Tibial nerve (tissue), 4 donors: ENCODE results near the gene PIM2.

Experiments
- EP300 ChIP-seq, 2 donors: sonication (generic); formaldehyde crosslinking; IDR thresholded peaks; one replicate each; pipeline ENCODE4 v1.6.1; 2017; ENCODE audit warnings: antibody characterized with exemption in 2 of 2, mild to moderate bottlenecking in 1 of 2
- POLR2A ChIP-seq, 2 donors: fragments of 450-650 bp; IDR thresholded peaks; one replicate each; pipeline ENCODE4 v1.6.1; 2017; ENCODE audit warnings: antibody characterized with exemption in 2 of 2, mild to moderate bottlenecking in 2 of 2, moderate library complexity in 2 of 2
- TF ChIP-seq, protein P1 (sequence below), 5 experiments: fragments of 200-600 bp in 3 of 5; fragments of 450-650 bp in 2 of 5; sonication (generic) in 3 of 5; IDR thresholded peaks; one replicate each; pipeline ENCODE4 v1.5.1; 2016 to 2019; ENCODE audit warnings: antibody characterized with exemption in 5 of 5, mild to moderate bottlenecking in 3 of 5, moderate library complexity in 2 of 5

DNA sequence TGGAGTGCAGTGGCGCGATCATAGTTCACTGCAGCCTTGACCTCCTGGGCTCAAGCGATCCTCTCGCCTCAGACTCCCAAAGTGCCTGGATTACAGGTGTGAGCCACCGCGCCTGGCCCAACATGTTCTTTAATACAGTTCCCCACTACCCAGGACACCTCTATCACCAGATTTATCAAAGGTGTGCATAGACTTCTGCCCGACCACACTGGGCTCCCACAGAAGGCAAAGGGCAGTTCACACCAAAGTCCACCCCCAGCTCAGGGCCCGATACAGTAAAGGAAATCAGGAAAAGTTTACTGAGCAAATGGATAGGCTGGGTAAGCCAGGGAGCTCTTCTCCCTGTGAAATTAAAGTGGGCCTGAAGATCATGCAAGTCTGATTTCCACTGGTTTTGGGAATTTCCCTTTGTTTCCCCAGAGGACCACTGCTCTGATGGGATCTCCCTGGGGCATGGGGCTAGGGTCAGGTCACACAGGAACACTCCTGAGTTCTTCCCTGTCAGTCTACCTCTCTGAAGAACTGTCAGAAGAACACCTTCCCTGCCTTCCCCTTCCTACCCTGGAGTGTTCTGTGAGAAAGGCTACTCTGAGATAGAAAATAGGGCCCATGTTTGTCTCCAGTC lies 17.7 kb upstream of the PIM2 start:
- TF ChIP-seq, protein P1, sequence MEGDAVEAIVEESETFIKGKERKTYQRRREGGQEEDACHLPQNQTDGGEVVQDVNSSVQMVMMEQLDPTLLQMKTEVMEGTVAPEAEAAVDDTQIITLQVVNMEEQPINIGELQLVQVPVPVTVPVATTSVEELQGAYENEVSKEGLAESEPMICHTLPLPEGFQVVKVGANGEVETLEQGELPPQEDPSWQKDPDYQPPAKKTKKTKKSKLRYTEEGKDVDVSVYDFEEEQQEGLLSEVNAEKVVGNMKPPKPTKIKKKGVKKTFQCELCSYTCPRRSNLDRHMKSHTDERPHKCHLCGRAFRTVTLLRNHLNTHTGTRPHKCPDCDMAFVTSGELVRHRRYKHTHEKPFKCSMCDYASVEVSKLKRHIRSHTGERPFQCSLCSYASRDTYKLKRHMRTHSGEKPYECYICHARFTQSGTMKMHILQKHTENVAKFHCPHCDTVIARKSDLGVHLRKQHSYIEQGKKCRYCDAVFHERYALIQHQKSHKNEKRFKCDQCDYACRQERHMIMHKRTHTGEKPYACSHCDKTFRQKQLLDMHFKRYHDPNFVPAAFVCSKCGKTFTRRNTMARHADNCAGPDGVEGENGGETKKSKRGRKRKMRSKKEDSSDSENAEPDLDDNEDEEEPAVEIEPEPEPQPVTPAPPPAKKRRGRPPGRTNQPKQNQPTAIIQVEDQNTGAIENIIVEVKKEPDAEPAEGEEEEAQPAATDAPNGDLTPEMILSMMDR (IDR thresholded peaks at IDR 0.05): no peak
- TF ChIP-seq POLR2A (IDR thresholded peaks at IDR 0.05) (no peak), EP300 (IDR thresholded peaks at IDR 0.05) (no peak)
